ENCODE measurements around the gene BBS9. TPM values are rescaled to one million over a fixed set of nuclear protein-coding genes. Genes with fewer than 3 reads are reported as not detected.

BBS9 gene
- total RNA-seq, 2 experiments from 2014 or later = 6.0 to 7.7 TPM

GRCh38 chr7:33630359-33630758 lies 501.0 kb downstream of the BBS9 start:
- intact Hi-C loops (cut with micrococcal nuclease) = no loop called here
- H3K27me3 Mint-ChIP-seq = no peaks in the 10 kb centered on the region
- peaks cover 2% of the 10 kb centered on the region for H3K36me3 Mint-ChIP-seq (ENCODE audit: low read depth)
- ChIA-PET POLR2A (no interaction called here), CTCF (no interaction called here)
- no peaks in the 10 kb centered on the region for H3K4me1 Mint-ChIP-seq (ENCODE audit: low read depth)
- TF ChIP-seq CTCF (IDR thresholded peaks at IDR 0.05) = no peak
- H3K4me3 Mint-ChIP-seq = no peak overlapping the region
- no peak for ATAC-seq
- no peak for DNase-seq
- peaks cover 8% of the 10 kb centered on the region for H3K9me3 Mint-ChIP-seq
- no peak overlapping the region for H3K27ac Mint-ChIP-seq

GRCh38 chr7:33632322-33632721 lies 503.0 kb downstream of the BBS9 start:
- POLR2A ChIA-PET = no interaction called here
- ATAC-seq (no peak), DNase-seq (no peak)
- Mint-ChIP-seq H3K27ac (no peak overlapping the region), H3K36me3 (ENCODE audit: low read depth) (no peaks in the 10 kb centered on the region), H3K9me3 (no peaks in the 10 kb centered on the region), H3K4me1 (ENCODE audit: low read depth) (no peaks in the 10 kb centered on the region), H3K4me3 (no peak overlapping the region), H3K27me3 (no peaks in the 10 kb centered on the region)
- CTCF ChIA-PET = no interaction called here
- intact Hi-C loops (cut with micrococcal nuclease) = no loop called here
- no peak for TF ChIP-seq CTCF (IDR thresholded peaks at IDR 0.05)

GRCh38 chr7:33632840-33633525 lies 503.6 kb downstream of the BBS9 start:
- no peaks in the 10 kb centered on the region for H3K27me3 Mint-ChIP-seq
- ChIA-PET CTCF (no interaction called here), POLR2A (no interaction called here)
- ATAC-seq (no peak), DNase-seq (no peak)
- no peak for TF ChIP-seq CTCF (IDR thresholded peaks at IDR 0.05)
- intact Hi-C loops (cut with micrococcal nuclease) = no loop called here
- no peaks in the 10 kb centered on the region for H3K4me1 Mint-ChIP-seq (ENCODE audit: low read depth)
- H3K4me3 Mint-ChIP-seq = no peak overlapping the region
- H3K9me3 Mint-ChIP-seq = no peaks in the 10 kb centered on the region
- H3K27ac Mint-ChIP-seq = no peak overlapping the region
- no peaks in the 10 kb centered on the region for H3K36me3 Mint-ChIP-seq (ENCODE audit: low read depth)

GRCh38 chr7:33634606-33635005 lies 505.2 kb downstream of the BBS9 start:
- CTCF ChIA-PET = no interaction called here
- POLR2A ChIA-PET = no interaction called here

GRCh38 chr7:33636359-33636758 lies 507.0 kb downstream of the BBS9 start:
- intact Hi-C loops (cut with micrococcal nuclease) = no loop called here
- no peak overlapping the region for H3K4me3 Mint-ChIP-seq
- no peaks in the 10 kb centered on the region for H3K27me3 Mint-ChIP-seq
- no peaks in the 10 kb centered on the region for H3K36me3 Mint-ChIP-seq (ENCODE audit: low read depth)
- ATAC-seq = no peak
- DNase-seq = no peak
- ChIA-PET POLR2A (no interaction called here), CTCF (no interaction called here)
- no peaks in the 10 kb centered on the region for H3K9me3 Mint-ChIP-seq
- TF ChIP-seq CTCF (IDR thresholded peaks at IDR 0.05) = no peak
- H3K27ac Mint-ChIP-seq = no peak overlapping the region
- no peaks in the 10 kb centered on the region for H3K4me1 Mint-ChIP-seq (ENCODE audit: low read depth)

More at GRCh38 chr7:33634606-33635005, 505.2 kb downstream of the BBS9 start:
- DNase-seq = no peak
- Mint-ChIP-seq H3K27me3 (no peaks in the 10 kb centered on the region), H3K4me3 (no peak overlapping the region), H3K36me3 (ENCODE audit: low read depth) (no peaks in the 10 kb centered on the region), H3K9me3 (no peaks in the 10 kb centered on the region), H3K4me1 (ENCODE audit: low read depth) (no peaks in the 10 kb centered on the region), H3K27ac (no peak overlapping the region)
- intact Hi-C loops (cut with micrococcal nuclease) = no loop called here
- no peak for ATAC-seq
- no peak for TF ChIP-seq CTCF (IDR thresholded peaks at IDR 0.05)
